Astrocyte (in vitro differentiated cells and primary cell): ENCODE measurements around the gene LGALS9C.
"Not testable (repeated sequence)": the region's sequence is repeated elsewhere in the genome, so short reads cannot be mapped to it uniquely, and the experiment has no call there.

Source experiments
- EZH2 ChIP-seq: IDR thresholded peaks from 2 replicates; pipeline ENCODE4 v1.6.1; 2012; ENCODE audit warnings: mild to moderate bottlenecking, low read length, inconsistent platforms; ENCODE audit not compliant: insufficient read depth
- TF ChIP-seq, protein P1 (sequence below): IDR thresholded peaks from 2 replicates; pipeline ENCODE4 v1.5.1; 2011; ENCODE audit warnings: low read depth, mild to moderate bottlenecking, inconsistent platforms, low read length, moderate library complexity; ENCODE audit not compliant: insufficient read depth

DNA sequence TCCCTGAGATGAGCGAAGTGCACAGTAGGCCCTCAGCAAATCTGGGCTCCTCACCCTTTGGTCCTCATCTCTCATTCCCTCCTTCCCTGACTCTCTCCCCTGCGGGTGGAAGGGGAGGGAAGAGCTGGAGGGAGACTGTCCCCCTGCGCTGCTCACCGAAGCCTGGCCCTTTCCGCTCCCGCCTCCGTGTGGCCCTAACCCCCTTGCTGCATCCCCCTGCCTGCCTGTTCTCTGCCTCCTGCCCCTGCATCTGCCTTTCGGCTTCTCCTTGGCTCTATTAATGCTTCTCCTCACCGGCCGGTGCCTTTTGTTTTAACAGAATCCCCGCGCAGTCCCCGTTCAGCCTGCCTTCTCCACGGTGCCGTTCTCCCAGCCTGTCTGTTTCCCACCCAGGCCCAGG, 12.0 kb downstream of the LGALS9C start:
- TF ChIP-seq EZH2, result not testable (repeated sequence)
- TF ChIP-seq, protein P1, sequence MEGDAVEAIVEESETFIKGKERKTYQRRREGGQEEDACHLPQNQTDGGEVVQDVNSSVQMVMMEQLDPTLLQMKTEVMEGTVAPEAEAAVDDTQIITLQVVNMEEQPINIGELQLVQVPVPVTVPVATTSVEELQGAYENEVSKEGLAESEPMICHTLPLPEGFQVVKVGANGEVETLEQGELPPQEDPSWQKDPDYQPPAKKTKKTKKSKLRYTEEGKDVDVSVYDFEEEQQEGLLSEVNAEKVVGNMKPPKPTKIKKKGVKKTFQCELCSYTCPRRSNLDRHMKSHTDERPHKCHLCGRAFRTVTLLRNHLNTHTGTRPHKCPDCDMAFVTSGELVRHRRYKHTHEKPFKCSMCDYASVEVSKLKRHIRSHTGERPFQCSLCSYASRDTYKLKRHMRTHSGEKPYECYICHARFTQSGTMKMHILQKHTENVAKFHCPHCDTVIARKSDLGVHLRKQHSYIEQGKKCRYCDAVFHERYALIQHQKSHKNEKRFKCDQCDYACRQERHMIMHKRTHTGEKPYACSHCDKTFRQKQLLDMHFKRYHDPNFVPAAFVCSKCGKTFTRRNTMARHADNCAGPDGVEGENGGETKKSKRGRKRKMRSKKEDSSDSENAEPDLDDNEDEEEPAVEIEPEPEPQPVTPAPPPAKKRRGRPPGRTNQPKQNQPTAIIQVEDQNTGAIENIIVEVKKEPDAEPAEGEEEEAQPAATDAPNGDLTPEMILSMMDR, result not testable (repeated sequence)
